ENCODE data around the gene CDH26. TPM values are rescaled to one million over a fixed set of nuclear protein-coding genes. Genes with fewer than 3 reads are reported as not detected.

Gene CDH26
- total and polyA plus RNA-seq, 2 donors (not counting 3 experiments of a cell fraction or from before 2014, with no cell fraction given): 0.01 TPM; not detected in 1

- no TSS peak for BruUV-seq (replicated peaks)
- dilution Hi-C loops (cut with MboI; ENCODE audit: extremely low pct_ligation_motif_present, low sequenced_read_pairs): no loop called here
- ChIA-PET CTCF (no interaction called here), POLR2A (no interaction called here)
- Histone ChIP-seq H3K27ac (ENCODE audit: insufficient read depth, low read depth, low read length) (no peak overlapping the region), H4K20me1 (replicated peaks; ENCODE audit: control insufficient read depth, extremely low read depth, insufficient read depth, low read length) (no peaks in the 10 kb centered on the region), H3K4me1 (ENCODE audit: control insufficient read depth, extremely low read depth, insufficient read depth, low read length) (no peaks in the 10 kb centered on the region), H3K9ac (replicated peaks; ENCODE audit: extremely low read depth, insufficient read depth, low read length) (no peak overlapping the region), H2AFZ (ENCODE audit: low read depth, low read length) (no peak overlapping the region), H3K4me2 (ENCODE audit: insufficient read depth, low read length) (no peak overlapping the region), H3K36me3 (ENCODE audit: control insufficient read depth in 2 of 2, extremely low read depth in 1 of 2, insufficient read depth in 2 of 2, low read length in 2 of 2) (no peaks in the 10 kb centered on the region), H3K79me2 (ENCODE audit: control insufficient read depth, insufficient read depth, low read length) (no peaks in the 10 kb centered on the region), H3K9me3 (replicated peaks; ENCODE audit: control insufficient read depth, insufficient read depth, low read length) (no peaks in the 10 kb centered on the region), H3K27me3 (ENCODE audit: control insufficient read depth in 2 of 2, insufficient read depth in 2 of 2, low read length in 2 of 2) (no peaks in the 10 kb centered on the region), H3K9me1 (replicated peaks; ENCODE audit: control insufficient read depth, extremely low read depth, insufficient read depth, low read length) (no peaks in the 10 kb centered on the region), H3K4me3 (replicated peaks in 1 of 3; ENCODE audit: insufficient read depth in 1 of 3, low read depth in 1 of 3, low read length in 3 of 3) (no peak overlapping the region)
- DNase-seq (ENCODE audit: low read depth, low spot score) (no peak), FAIRE-seq (no peak)
- intact Hi-C loops (cut with micrococcal nuclease): no loop called here
- TF ChIP-seq CTCF (IDR thresholded peaks at IDR 0.05; ENCODE audit: extremely low read depth in 1 of 2, insufficient read depth in 1 of 2, low read depth in 1 of 2, low read length in 2 of 2) (no peak), GATA2 (IDR thresholded peaks at IDR 0.05; ENCODE audit: insufficient read depth, insufficient read length, low read depth, low read length) (no peak), EZH2 (IDR thresholded peaks at IDR 0.05; ENCODE audit: borderline replicate concordance, low read depth, low read length, severe bottlenecking) (no peak), MYC (IDR thresholded peaks at IDR 0.05; ENCODE audit: low read depth, low read length) (no peak), POLR2A (IDR thresholded peaks at IDR 0.05; ENCODE audit: low read depth, low read length) (no peak), JUN (IDR thresholded peaks at IDR 0.05; ENCODE audit: borderline replicate concordance, insufficient read depth, insufficient read length, low read depth) (no peak), MAX (IDR thresholded peaks at IDR 0.05; ENCODE audit: insufficient read depth, insufficient read length) (no peak), POLR2AphosphoS5 (IDR thresholded peaks at IDR 0.05; ENCODE audit: insufficient read depth, low read depth, low read length) (no peak)
Measured at GRCh38 chr20:60020251-60020650, 62.0 kb downstream of the CDH26 start.

Data from endothelial cell of umbilical vein (primary cell).